ENCODE measurements around the gene KCNJ6.
"Not testable (repeated sequence)": the region's sequence is repeated elsewhere in the genome, so short reads cannot be mapped to it uniquely, and the experiment has no call there.

The KCNJ6 gene

GRCh38 chr21:37578471-37579126 lies 337.7 kb downstream of the KCNJ6 start:
- Histone ChIP-seq H3K27me3 (ENCODE audit: insufficient read depth, poor library complexity, severe bottlenecking) (no peaks in the 10 kb centered on the region), H3K36me3 (ENCODE audit: low read depth) (no peaks in the 10 kb centered on the region)
- TF ChIP-seq CTCF (IDR thresholded peaks at IDR 0.05; ENCODE audit: poor library complexity, severe bottlenecking), result no peak

GRCh38 chr21:37576929-37577328 lies 339.3 kb downstream of the KCNJ6 start:
- not testable (repeated sequence) for H3K27me3 ChIP-seq (ENCODE audit: insufficient read depth, poor library complexity, severe bottlenecking); H3K27ac ChIP-seq (ENCODE audit: poor library complexity, severe bottlenecking); DNase-seq (ENCODE audit: low spot score); ATAC-seq (ENCODE audit: low read depth); H3K4me1 ChIP-seq (ENCODE audit: insufficient read depth, poor library complexity, severe bottlenecking); H3K36me3 ChIP-seq (ENCODE audit: low read depth); H3K4me3 ChIP-seq (ENCODE audit: severe bottlenecking); H3K9me3 ChIP-seq (ENCODE audit: severe bottlenecking)

More at GRCh38 chr21:37578471-37579126, 337.7 kb downstream of the KCNJ6 start:
- Histone ChIP-seq H3K4me3 (ENCODE audit: severe bottlenecking) (no peak overlapping the region), H3K4me1 (ENCODE audit: insufficient read depth, poor library complexity, severe bottlenecking) (no peaks in the 10 kb centered on the region), H3K27ac (ENCODE audit: poor library complexity, severe bottlenecking) (no peak overlapping the region), H3K9me3 (ENCODE audit: severe bottlenecking) (peaks cover 3% of the 10 kb centered on the region)
- DNase-seq (ENCODE audit: low spot score) (no peak), ATAC-seq (ENCODE audit: low read depth) (no peak)

- H3K27ac ChIP-seq (ENCODE audit: poor library complexity, severe bottlenecking), result no peak overlapping the region
- H3K9me3 ChIP-seq (ENCODE audit: severe bottlenecking), result peaks cover 3% of the 10 kb centered on the region
- ATAC-seq (ENCODE audit: low read depth) (no peak), DNase-seq (ENCODE audit: low spot score) (no peak)
- H3K4me3 ChIP-seq (ENCODE audit: severe bottlenecking), result no peak overlapping the region
- no peaks in the 10 kb centered on the region for H3K36me3 ChIP-seq (ENCODE audit: low read depth)
- H3K4me1 ChIP-seq (ENCODE audit: insufficient read depth, poor library complexity, severe bottlenecking), result no peaks in the 10 kb centered on the region
- no peaks in the 10 kb centered on the region for H3K27me3 ChIP-seq (ENCODE audit: insufficient read depth, poor library complexity, severe bottlenecking)
- TF ChIP-seq CTCF (IDR thresholded peaks at IDR 0.05; ENCODE audit: poor library complexity, severe bottlenecking), result no peak
Measured at GRCh38 chr21:37575580-37575979, 340.7 kb downstream of the KCNJ6 start.

- H3K27ac ChIP-seq (ENCODE audit: poor library complexity, severe bottlenecking), result no peak overlapping the region
- H3K4me3 ChIP-seq (ENCODE audit: severe bottlenecking), result no peak overlapping the region
- no peaks in the 10 kb centered on the region for H3K36me3 ChIP-seq (ENCODE audit: low read depth)
- peaks cover 3% of the 10 kb centered on the region for H3K9me3 ChIP-seq (ENCODE audit: severe bottlenecking)
- H3K27me3 ChIP-seq (ENCODE audit: insufficient read depth, poor library complexity, severe bottlenecking), result no peaks in the 10 kb centered on the region
- H3K4me1 ChIP-seq (ENCODE audit: insufficient read depth, poor library complexity, severe bottlenecking), result no peaks in the 10 kb centered on the region
- TF ChIP-seq CTCF (IDR thresholded peaks at IDR 0.05; ENCODE audit: poor library complexity, severe bottlenecking), result no peak
- ATAC-seq (ENCODE audit: low read depth) (no peak), DNase-seq (ENCODE audit: low spot score) (no peak)
Measured at GRCh38 chr21:37574751-37575150, 341.5 kb downstream of the KCNJ6 start.

GRCh38 chr21:37574316-37574715 lies 341.9 kb downstream of the KCNJ6 start:
- Histone ChIP-seq H3K9me3 (ENCODE audit: severe bottlenecking) (peaks cover 3% of the 10 kb centered on the region), H3K4me1 (ENCODE audit: insufficient read depth, poor library complexity, severe bottlenecking) (no peaks in the 10 kb centered on the region), H3K27me3 (ENCODE audit: insufficient read depth, poor library complexity, severe bottlenecking) (no peaks in the 10 kb centered on the region), H3K27ac (ENCODE audit: poor library complexity, severe bottlenecking) (no peak overlapping the region), H3K4me3 (ENCODE audit: severe bottlenecking) (no peak overlapping the region), H3K36me3 (ENCODE audit: low read depth) (no peaks in the 10 kb centered on the region)
- no peak for DNase-seq (ENCODE audit: low spot score)
- TF ChIP-seq CTCF (IDR thresholded peaks at IDR 0.05; ENCODE audit: poor library complexity, severe bottlenecking), result no peak
- ATAC-seq (ENCODE audit: low read depth), result no peak

Data from RWPE2 (cell line).